Mesenchymal stem cell (in vitro differentiated cells and primary cell): ENCODE measurements around the gene ABCA2.
"Not testable (repeated sequence)": the region's sequence is repeated elsewhere in the genome, so short reads cannot be mapped to it uniquely, and the experiment has no call there.

Experiments used
- DNase-seq: peaks from one replicate; pipeline ENCODE4 v3.0.0-alpha.2; 2013
- H2AFZ ChIP-seq: one replicate; pipeline ENCODE4 v1.6.1; 2013; ENCODE audit warnings: low read depth, mild to moderate bottlenecking, control low read depth, inconsistent platforms, low read length, moderate library complexity
- H2AK5ac ChIP-seq: 2 replicates; pipeline ENCODE4 v1.6.1; 2013; ENCODE audit warnings: low read length, moderate library complexity, mild to moderate bottlenecking, inconsistent platforms; ENCODE audit not compliant: severe bottlenecking
- H2BK120ac ChIP-seq: one replicate; pipeline ENCODE4 v1.6.1; 2013; ENCODE audit warnings: low read depth, mild to moderate bottlenecking, inconsistent platforms, low read length, moderate library complexity
- H2BK12ac ChIP-seq, 2 experiments: one replicate each; pipeline ENCODE4 v1.6.1; 2013; ENCODE audit warnings: inconsistent platforms in 2 of 2, low read length in 2 of 2, mild to moderate bottlenecking in 2 of 2, moderate library complexity in 2 of 2, control low read depth in 1 of 2
- H2BK15ac ChIP-seq: one replicate; pipeline ENCODE4 v1.6.1; 2013; ENCODE audit warnings: mild to moderate bottlenecking, low read depth, inconsistent platforms; ENCODE audit not compliant: poor library complexity, severe bottlenecking
- H2BK5ac ChIP-seq: 2 replicates; pipeline ENCODE4 v1.6.1; 2013; ENCODE audit warnings: low read depth, mild to moderate bottlenecking, low read length, control low read depth, inconsistent platforms; ENCODE audit not compliant: poor library complexity, severe bottlenecking
- H3K14ac ChIP-seq, 2 experiments: one replicate each; pipeline ENCODE4 v1.6.1; 2013; ENCODE audit warnings: inconsistent platforms in 2 of 2, low read length in 2 of 2, control low read depth in 1 of 2, mild to moderate bottlenecking in 1 of 2, moderate library complexity in 1 of 2
- H3K18ac ChIP-seq, 2 experiments: one replicate each; pipeline ENCODE4 v1.6.1; 2013; ENCODE audit warnings: inconsistent platforms in 2 of 2, low read length in 2 of 2, control low read depth in 1 of 2, low read depth in 1 of 2, mild to moderate bottlenecking in 1 of 2
- H3K23ac ChIP-seq, 2 experiments: one replicate each; pipeline ENCODE4 v1.6.1; 2013; ENCODE audit warnings: inconsistent platforms in 2 of 2, low read length in 2 of 2, mild to moderate bottlenecking in 2 of 2, moderate library complexity in 2 of 2, control low read depth in 1 of 2
- H3K27ac ChIP-seq: 2 replicates; pipeline ENCODE4 v1.5.1; 2013; ENCODE audit warnings: mild to moderate bottlenecking, moderate library complexity, low read length, control low read depth, inconsistent platforms; ENCODE audit not compliant: poor library complexity, severe bottlenecking
- H3K27me3 ChIP-seq, 2 experiments: 2 replicates each; pipeline versions ENCODE4 v1.6.1 to v1.7.0; 2013; ENCODE audit warnings: low read length in 2 of 2, mild to moderate bottlenecking in 2 of 2, moderate library complexity in 2 of 2, control low read depth in 1 of 2, inconsistent platforms in 1 of 2; ENCODE audit not compliant: control insufficient read depth in 1 of 2, insufficient read depth in 1 of 2
- H3K36me3 ChIP-seq, 2 experiments: 2 replicates each; pipeline versions ENCODE4 v1.6.1 to v1.7.0; 2013; ENCODE audit warnings: low read length in 2 of 2, control low read depth in 1 of 2, inconsistent platforms in 1 of 2, low read depth in 1 of 2, mild to moderate bottlenecking in 1 of 2; ENCODE audit not compliant: insufficient read depth in 2 of 2, control insufficient read depth in 1 of 2
- H3K4ac ChIP-seq, 2 experiments: one replicate each; pipeline ENCODE4 v1.6.1; 2013; ENCODE audit warnings: inconsistent platforms in 2 of 2, low read length in 2 of 2, mild to moderate bottlenecking in 2 of 2, moderate library complexity in 2 of 2, control low read depth in 1 of 2, low read depth in 1 of 2
- H3K4me1 ChIP-seq: 2 replicates; pipeline ENCODE4 v1.6.1; 2013; ENCODE audit warnings: low read depth, low read length, control low read depth; ENCODE audit not compliant: control insufficient read depth, insufficient read depth
- H3K4me2 ChIP-seq: 2 replicates; pipeline ENCODE4 v1.6.1; 2013; ENCODE audit warnings: low read length, mild to moderate bottlenecking, inconsistent platforms; ENCODE audit not compliant: poor library complexity, severe bottlenecking
- H3K4me3 ChIP-seq, 2 experiments: 2 replicates each; pipeline versions ENCODE4 v1.5.1 to v1.7.0; 2013; ENCODE audit warnings: low read length in 2 of 2, mild to moderate bottlenecking in 2 of 2, control low read depth in 1 of 2, low read depth in 1 of 2; ENCODE audit not compliant: insufficient read depth in 1 of 2
- H3K79me1 ChIP-seq: replicated peaks from 2 replicates; pipeline ENCODE4 v1.6.1; 2013; ENCODE audit warnings: mild to moderate bottlenecking, control low read depth, low read length, inconsistent platforms; ENCODE audit not compliant: poor library complexity, severe bottlenecking
- H3K9ac ChIP-seq: 2 replicates; pipeline ENCODE4 v1.7.0; 2013; ENCODE audit warnings: mild to moderate bottlenecking, low read length, moderate library complexity
- H3K9me3 ChIP-seq: 2 replicates; pipeline ENCODE4 v1.7.0; 2013; ENCODE audit warnings: mild to moderate bottlenecking, low read length; ENCODE audit not compliant: control insufficient read depth
- H4K8ac ChIP-seq: one replicate; pipeline ENCODE4 v1.6.1; 2013; ENCODE audit warnings: inconsistent platforms, mild to moderate bottlenecking, low read length, moderate library complexity
- H4K91ac ChIP-seq: one replicate; pipeline ENCODE4 v1.6.1; 2013; ENCODE audit warnings: mild to moderate bottlenecking, low read length, inconsistent platforms
- WGBS: methylation state at CpG from one replicate; pipeline ENCODE4 v1.1.7; 2013; ENCODE audit warnings: mixed read lengths; 5-methylcytosine and 5-hydroxymethylcytosine counted together

ABCA2 gene

DNA sequence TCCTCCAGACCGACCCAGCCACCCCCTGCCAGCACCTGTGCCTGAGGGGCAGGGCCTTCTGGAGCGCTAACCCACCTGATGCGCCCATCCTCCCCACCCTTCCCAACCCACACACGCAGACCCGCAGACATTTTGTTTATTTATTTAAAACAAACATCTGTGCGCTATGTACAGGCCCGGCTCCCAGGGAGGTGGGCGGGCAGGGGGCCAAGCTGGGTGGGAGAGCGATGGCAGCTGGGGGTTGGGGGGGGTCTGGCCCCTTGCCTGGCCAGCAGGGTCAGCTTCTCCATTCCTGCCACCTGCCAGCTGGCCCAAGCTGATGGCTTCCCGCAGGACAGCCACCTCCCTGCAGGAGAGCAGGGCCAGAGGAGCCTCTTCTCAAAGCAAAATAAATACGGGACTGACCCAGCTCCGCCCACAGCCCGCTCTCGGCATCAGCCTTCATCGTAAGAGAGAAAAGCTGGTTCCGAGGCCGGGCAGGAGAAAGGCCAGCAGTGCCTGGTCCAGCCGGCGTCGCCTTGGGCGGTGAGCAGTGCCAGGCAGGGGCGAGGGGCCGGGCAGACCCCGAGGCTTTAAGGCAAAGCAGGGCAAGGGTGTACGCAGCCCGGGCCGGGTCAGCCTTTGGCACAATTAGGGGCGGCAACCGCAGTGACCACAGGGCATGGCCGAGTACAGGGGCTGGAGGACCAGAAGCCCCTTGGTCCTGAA is 20.8 kb downstream of the ABCA2 start:
- no peak overlapping the region for H3K4ac ChIP-seq
- peak overlapping the region; percentile 38 for H3K4me2 ChIP-seq
- H2BK15ac ChIP-seq = no peak overlapping the region
- peak overlapping the region in 1 of 2 experiments; percentile 62 for H3K14ac ChIP-seq
- no peaks in the 10 kb centered on the region for H3K27me3 ChIP-seq
- H3K4me3 ChIP-seq = no peak overlapping the region
- no peak overlapping the region for H2AFZ ChIP-seq
- H2BK120ac ChIP-seq = no peak overlapping the region
- H3K4me1 ChIP-seq = peaks cover 25% of the 10 kb centered on the region
- H2BK5ac ChIP-seq = no peak overlapping the region
- H2BK12ac ChIP-seq = no peak overlapping the region
- H2AK5ac ChIP-seq = no peak overlapping the region
- H4K91ac ChIP-seq = peak overlapping the region; percentile 8
- H3K9me3 ChIP-seq = no peaks in the 10 kb centered on the region
- no peak overlapping the region for H3K27ac ChIP-seq
- WGBS = 71% methylated on average over 22 of the region's 30 CpGs
- no peaks in the 10 kb centered on the region for H3K79me1 ChIP-seq
- H3K23ac ChIP-seq = no peak overlapping the region
- H3K9ac ChIP-seq = no peak overlapping the region
- peak overlapping the region; percentile 9 for H4K8ac ChIP-seq
- peak; percentile 30 for DNase-seq
- H3K18ac ChIP-seq = no peak overlapping the region
- H3K36me3 ChIP-seq = peaks cover 4 to 33% of the 10 kb centered on the region in 2 experiments

DNA sequence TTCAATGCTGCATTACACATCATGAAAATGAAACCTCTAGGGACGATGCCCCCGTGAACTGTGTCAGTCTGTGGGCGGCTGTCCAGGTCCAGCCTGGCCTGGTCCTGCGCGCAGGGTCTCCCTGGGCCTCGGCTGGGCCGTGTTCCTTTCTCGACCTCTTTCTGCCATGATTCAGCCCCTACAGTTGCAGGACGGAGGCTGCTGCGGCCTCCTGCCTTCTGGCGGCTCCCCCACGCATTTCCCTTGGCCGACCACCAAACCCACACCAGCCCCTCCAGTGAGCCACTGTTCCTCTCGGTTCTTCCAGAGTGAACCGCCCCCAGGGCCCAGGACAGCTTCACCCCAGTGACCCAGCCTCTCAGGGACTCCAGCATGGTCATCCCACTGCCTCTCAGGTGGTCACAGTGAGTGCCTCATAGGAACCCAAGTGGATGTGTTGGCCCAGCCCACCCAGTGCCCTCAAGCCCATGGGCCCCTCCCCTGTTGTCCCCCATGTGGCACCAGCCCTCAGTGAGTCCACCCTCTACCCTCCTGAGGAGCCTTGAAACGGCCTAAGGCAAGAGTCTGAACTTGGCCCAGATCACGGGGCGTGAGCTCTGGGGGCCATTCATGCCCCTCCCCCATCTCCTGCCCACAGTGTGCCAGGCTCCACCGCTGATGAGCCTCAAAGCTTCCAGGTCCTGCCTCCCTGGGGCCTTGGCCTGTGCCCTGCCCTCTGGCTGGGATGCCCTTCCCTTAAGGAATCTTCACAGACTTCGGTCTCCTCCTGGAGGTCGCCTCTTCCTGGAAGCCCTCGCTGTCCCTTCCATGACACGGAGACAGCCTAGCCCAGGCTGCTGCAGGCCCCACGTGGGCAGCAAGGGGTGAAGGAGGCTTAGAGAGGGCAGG is 21.7 kb downstream of the ABCA2 start:
- H4K91ac ChIP-seq = no peak overlapping the region
- H3K36me3 ChIP-seq = peaks cover 2 to 24% of the 10 kb centered on the region in 2 experiments
- no peak overlapping the region for H2BK5ac ChIP-seq
- DNase-seq = no peak
- no peak overlapping the region for H3K4me2 ChIP-seq
- no peak overlapping the region for H2AFZ ChIP-seq
- H3K79me1 ChIP-seq = no peaks in the 10 kb centered on the region
- no peaks in the 10 kb centered on the region for H3K27me3 ChIP-seq
- H3K4ac ChIP-seq = no peak overlapping the region
- H3K27ac ChIP-seq = no peak overlapping the region
- H3K4me1 ChIP-seq = peaks cover 25% of the 10 kb centered on the region
- no peak overlapping the region for H2BK15ac ChIP-seq
- H3K4me3 ChIP-seq = no peak overlapping the region
- no peak overlapping the region for H2AK5ac ChIP-seq
- no peak overlapping the region for H3K23ac ChIP-seq
- no peak overlapping the region for H4K8ac ChIP-seq
- no peak overlapping the region for H3K9ac ChIP-seq
- no peak overlapping the region for H3K18ac ChIP-seq
- H2BK12ac ChIP-seq = peak overlapping the region in 1 of 2 experiments; percentile 1
- no peaks in the 10 kb centered on the region for H3K9me3 ChIP-seq
- no peak overlapping the region for H2BK120ac ChIP-seq
- H3K14ac ChIP-seq = peak overlapping the region in 1 of 2 experiments; percentile 62
- 94% methylated on average over 24 of the region's 24 CpGs for WGBS

GRCh38 chr9:137004285-137004684 is 23.8 kb downstream of the ABCA2 start:
- 21% methylated on average over 15 of the region's 17 CpGs for WGBS
- not testable (repeated sequence) for H3K79me1 ChIP-seq, H3K18ac ChIP-seq, H3K36me3 ChIP-seq, H2BK12ac ChIP-seq, DNase-seq, H4K91ac ChIP-seq, H3K4me2 ChIP-seq, H2AK5ac ChIP-seq, H4K8ac ChIP-seq, H3K23ac ChIP-seq, H3K27me3 ChIP-seq, H3K27ac ChIP-seq, H2AFZ ChIP-seq, H3K9ac ChIP-seq, H3K9me3 ChIP-seq, H3K4ac ChIP-seq, H2BK5ac ChIP-seq, H3K14ac ChIP-seq, H2BK15ac ChIP-seq, H3K4me3 ChIP-seq, H2BK120ac ChIP-seq
- H3K4me1 ChIP-seq = peaks cover 36% of the 10 kb centered on the region

- WGBS = 93% methylated on average over 10 of the region's 10 CpGs
- H3K4me3 ChIP-seq = no peak overlapping the region
Measured at GRCh38 chr9:137002646-137003041, 25.4 kb downstream of the ABCA2 start.

More at GRCh38 chr9:137002646-137003041, 25.4 kb downstream of the ABCA2 start:
- H3K4ac ChIP-seq = no peak overlapping the region
- peak overlapping the region in 1 of 2 experiments; percentile 21 for H2BK12ac ChIP-seq
- H3K27ac ChIP-seq = no peak overlapping the region
- no peaks in the 10 kb centered on the region for H3K27me3 ChIP-seq
- H3K4me1 ChIP-seq = peaks cover 34% of the 10 kb centered on the region
- H2AFZ ChIP-seq = no peak overlapping the region
- H3K9me3 ChIP-seq = no peaks in the 10 kb centered on the region
- no peak overlapping the region for H3K14ac ChIP-seq
- H2BK5ac ChIP-seq = no peak overlapping the region
- H3K23ac ChIP-seq = no peak overlapping the region
- H3K9ac ChIP-seq = no peak overlapping the region
- peak overlapping the region; percentile 47 for H4K91ac ChIP-seq
- H3K18ac ChIP-seq = no peak overlapping the region
- H3K4me2 ChIP-seq = no peak overlapping the region
- H2AK5ac ChIP-seq = no peak overlapping the region
- H2BK120ac ChIP-seq = no peak overlapping the region
- no peaks in the 10 kb centered on the region for H3K79me1 ChIP-seq
- no peak for DNase-seq
- H3K36me3 ChIP-seq = no peaks in the 10 kb centered on the region
- no peak overlapping the region for H4K8ac ChIP-seq
- no peak overlapping the region for H2BK15ac ChIP-seq
